ENCODE measurements around the gene ZNF45.
A peak's percentile ranks its signal among the peaks of the same experiment; 100 is the strongest.
"Not testable (repeated sequence)": the region's sequence is repeated elsewhere in the genome, so short reads cannot be mapped to it uniquely, and the experiment has no call there.

Gene ZNF45

DNA sequence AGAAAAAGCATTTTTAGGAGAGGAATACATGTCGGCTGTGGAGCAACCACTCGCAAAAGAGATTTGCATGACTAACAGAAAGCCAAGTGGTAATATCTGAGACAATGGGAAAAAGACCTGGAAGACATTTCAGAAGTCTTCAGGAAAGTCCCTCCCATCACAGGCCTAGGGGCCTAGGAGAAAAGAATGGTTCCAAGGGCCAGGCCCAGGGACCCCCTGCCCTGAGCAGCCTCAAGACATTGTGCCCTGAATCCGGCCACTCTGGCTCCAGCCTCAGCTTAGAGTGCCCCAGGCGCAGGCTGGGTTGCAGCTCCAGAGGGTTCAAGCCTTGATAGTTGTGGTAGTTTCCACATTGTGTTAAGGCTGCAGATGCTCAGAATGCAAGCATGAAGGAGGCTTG is 25.3 kb upstream of the ZNF45 start:
- no peaks in the 10 kb centered on the region for H3K27me3 ChIP-seq (replicated peaks in 2 of 5; ENCODE audit: control insufficient read depth in 4 of 5, insufficient read depth in 5 of 5, low read length in 4 of 5)
- no peak overlapping the region for H3K27ac ChIP-seq (ENCODE audit: insufficient read depth in 1 of 2, low read depth in 1 of 2, low read length in 2 of 2, poor library complexity in 1 of 2, severe bottlenecking in 2 of 2)
- no peak overlapping the region for H3K4me3 ChIP-seq (ENCODE audit: control insufficient read depth in 1 of 7, extremely low read depth in 1 of 7, insufficient read depth in 4 of 7, low read depth in 2 of 7, low read length in 6 of 7)
- H3K36me3 ChIP-seq (ENCODE audit: control insufficient read depth in 4 of 4, insufficient read depth in 4 of 4, low read length in 3 of 4) = peaks cover 10 to 50% (median 17%) of the 10 kb centered on the region in 4 experiments
- DNase-seq = no peak
- CTCF ChIA-PET = no interaction called here
- peaks cover 14 to 93% (median 42%) of the 10 kb centered on the region in 5 experiments for H3K9me3 ChIP-seq (ENCODE audit: control extremely low read depth in 1 of 5, control insufficient read depth in 4 of 5, insufficient read depth in 2 of 5, low read depth in 1 of 5, low read length in 4 of 5)
- WGBS (ENCODE audit: insufficient coverage) = 75% methylated on average over 4 of the region's 4 CpGs
- no peaks in the 10 kb centered on the region for H3K4me1 ChIP-seq (ENCODE audit: control extremely low read depth in 1 of 4, control insufficient read depth in 4 of 4, insufficient read depth in 4 of 4, low read length in 3 of 4)
- POLR2A ChIA-PET = no interaction called here

DNA sequence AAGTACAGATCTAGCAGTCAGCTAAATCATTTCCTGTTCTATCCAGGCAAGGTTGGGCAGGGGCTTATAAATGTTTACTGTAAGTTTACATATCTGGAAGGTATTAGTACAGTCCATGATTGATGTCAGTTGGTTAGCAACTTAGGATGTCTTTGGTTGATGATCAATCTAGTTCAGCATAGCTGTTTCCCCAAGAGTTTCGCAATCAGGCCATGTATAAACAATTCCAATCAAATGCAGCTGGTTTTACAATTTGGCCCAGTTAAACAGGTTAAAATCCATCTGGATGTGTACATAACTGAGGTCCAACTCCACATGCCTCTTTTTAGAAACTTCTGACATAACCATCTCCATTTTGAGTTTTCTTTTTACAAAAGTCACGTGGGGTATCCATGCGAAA is 22.8 kb upstream of the ZNF45 start:
- ChIA-PET POLR2A (no interaction called here), CTCF (no interaction called here)
- H3K4me3 ChIP-seq (ENCODE audit: control insufficient read depth in 1 of 7, extremely low read depth in 1 of 7, insufficient read depth in 4 of 7, low read depth in 2 of 7, low read length in 6 of 7) = no peak overlapping the region
- 100% methylated on average over 3 of the region's 3 CpGs for WGBS (ENCODE audit: insufficient coverage)
- peaks cover 2 to 43% (median 7%) of the 10 kb centered on the region in 4 experiments for H3K36me3 ChIP-seq (ENCODE audit: control insufficient read depth in 4 of 4, insufficient read depth in 4 of 4, low read length in 3 of 4)
- H3K9me3 ChIP-seq (ENCODE audit: control extremely low read depth in 1 of 5, control insufficient read depth in 4 of 5, insufficient read depth in 2 of 5, low read depth in 1 of 5, low read length in 4 of 5) = peaks cover 9 to 90% (median 42%) of the 10 kb centered on the region in 5 experiments
- DNase-seq = no peak
- no peaks in the 10 kb centered on the region for H3K4me1 ChIP-seq (ENCODE audit: control extremely low read depth in 1 of 4, control insufficient read depth in 4 of 4, insufficient read depth in 4 of 4, low read length in 3 of 4)
- no peaks in the 10 kb centered on the region for H3K27me3 ChIP-seq (replicated peaks in 2 of 5; ENCODE audit: control insufficient read depth in 4 of 5, insufficient read depth in 5 of 5, low read length in 4 of 5)
- H3K27ac ChIP-seq (ENCODE audit: insufficient read depth in 1 of 2, low read depth in 1 of 2, low read length in 2 of 2, poor library complexity in 1 of 2, severe bottlenecking in 2 of 2) = no peak overlapping the region

DNA sequence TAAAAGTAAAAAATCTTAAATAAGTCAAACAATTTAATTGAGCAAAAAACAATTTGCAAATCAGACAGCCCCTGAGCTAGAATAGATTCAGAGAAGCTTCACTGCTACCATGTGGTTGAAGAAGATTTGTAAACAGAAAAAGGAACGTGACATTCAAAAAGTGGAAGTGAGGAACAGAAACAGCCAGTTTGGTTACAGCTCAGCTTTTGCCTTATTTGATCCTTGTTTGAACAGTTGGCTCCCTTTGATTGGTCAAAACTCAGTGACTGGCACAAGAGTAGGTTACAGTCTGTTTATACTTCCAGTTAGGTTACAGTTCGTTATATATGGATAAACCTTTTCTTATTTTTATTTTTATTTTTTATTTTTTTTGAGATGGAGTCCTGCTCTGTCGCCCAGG is 21.7 kb upstream of the ZNF45 start:
- 100% methylated on average over 1 of the region's 3 CpGs for WGBS (ENCODE audit: insufficient coverage)
- CTCF ChIA-PET = no interaction called here
- Histone ChIP-seq H3K36me3 (ENCODE audit: control insufficient read depth in 4 of 4, insufficient read depth in 4 of 4, low read length in 3 of 4) (peaks cover 2 to 37% (median 8%) of the 10 kb centered on the region in 4 experiments), H3K9me3 (ENCODE audit: control extremely low read depth in 1 of 5, control insufficient read depth in 4 of 5, insufficient read depth in 2 of 5, low read depth in 1 of 5, low read length in 4 of 5) (peaks cover 5 to 82% (median 39%) of the 10 kb centered on the region in 5 experiments), H3K27ac (ENCODE audit: insufficient read depth in 1 of 2, low read depth in 1 of 2, low read length in 2 of 2, poor library complexity in 1 of 2, severe bottlenecking in 2 of 2) (no peak overlapping the region), H3K27me3 (replicated peaks in 2 of 5; ENCODE audit: control insufficient read depth in 4 of 5, insufficient read depth in 5 of 5, low read length in 4 of 5) (no peaks in the 10 kb centered on the region), H3K4me3 (ENCODE audit: control insufficient read depth in 1 of 7, extremely low read depth in 1 of 7, insufficient read depth in 4 of 7, low read depth in 2 of 7, low read length in 6 of 7) (no peak overlapping the region), H3K4me1 (ENCODE audit: control extremely low read depth in 1 of 4, control insufficient read depth in 4 of 4, insufficient read depth in 4 of 4, low read length in 3 of 4) (peaks cover 0 to 2% (median 0%) of the 10 kb centered on the region in 4 experiments)
- no peak for DNase-seq
- POLR2A ChIA-PET = no interaction called here

DNA sequence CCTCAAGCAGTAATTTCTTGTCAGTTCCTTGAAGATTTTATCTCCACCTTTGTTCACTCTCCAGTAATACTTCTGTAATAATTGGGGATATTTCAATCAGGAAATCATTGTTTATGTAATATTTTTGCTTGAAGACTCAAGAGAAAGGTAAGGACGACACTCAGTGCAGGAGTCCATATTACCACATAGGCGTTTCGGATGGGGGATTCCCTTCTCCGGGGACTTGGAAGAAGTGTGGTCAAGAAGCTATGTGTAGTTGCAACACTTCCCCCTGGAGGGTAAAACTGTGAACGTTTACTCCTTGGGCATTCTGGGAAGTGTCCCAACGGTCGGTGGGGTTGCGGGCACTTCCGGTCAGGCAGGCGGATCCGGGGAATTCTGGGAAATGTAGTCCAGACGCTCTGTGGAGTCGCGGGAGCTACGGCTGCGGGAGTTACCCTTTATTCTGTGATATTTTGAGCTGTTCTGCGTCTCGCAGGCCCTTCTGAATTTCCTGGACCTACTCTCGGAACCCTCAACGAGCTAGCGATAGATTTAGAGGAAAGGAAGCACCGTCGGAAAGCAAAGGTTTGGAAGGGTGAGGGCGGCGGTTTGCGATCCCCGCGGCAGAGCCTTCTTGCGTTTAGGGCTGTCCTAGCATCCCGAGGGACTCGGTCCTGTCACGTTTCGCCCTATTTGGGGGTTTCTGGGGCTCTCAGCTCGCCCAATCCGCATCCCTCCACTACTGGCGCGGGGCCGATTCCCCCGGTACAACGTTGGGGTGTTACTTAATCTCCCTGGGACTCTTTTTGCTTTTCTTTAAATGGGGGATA is 16.0 kb upstream of the ZNF45 start, which contains the start of gene ZNF221:
TSS of gene ZNF221 (plus strand) at position 395 of the 812 bp plus-strand sequence. CDS start 11,499 bp downstream, outside the sequence.
- CTCF ChIA-PET = interaction anchor here (0.9 to 1.1 kb wide), 2 partner anchors 16 to 49 kb away, joined by 4 to 5 read pairs; partner anchors contain the start of gene ZNF45
- Histone ChIP-seq H3K4me3 (ENCODE audit: control insufficient read depth in 1 of 7, extremely low read depth in 1 of 7, insufficient read depth in 4 of 7, low read depth in 2 of 7, low read length in 6 of 7) (peak within 1 kb of the TSS; percentile 87 to 96 (median 92)), H3K27ac (ENCODE audit: insufficient read depth in 1 of 2, low read depth in 1 of 2, low read length in 2 of 2, poor library complexity in 1 of 2, severe bottlenecking in 2 of 2) (peak within 1 kb of the TSS; percentile 80 to 81), H3K36me3 (ENCODE audit: control insufficient read depth in 4 of 4, insufficient read depth in 4 of 4, low read length in 3 of 4) (peaks cover 0 to 16% (median 6%) of the 10 kb centered on the region in 4 experiments), H3K9me3 (ENCODE audit: control extremely low read depth in 1 of 5, control insufficient read depth in 4 of 5, insufficient read depth in 2 of 5, low read depth in 1 of 5, low read length in 4 of 5) (peaks cover 9 to 60% (median 27%) of the 10 kb centered on the region in 5 experiments), H3K4me1 (ENCODE audit: control extremely low read depth in 1 of 4, control insufficient read depth in 4 of 4, insufficient read depth in 4 of 4, low read length in 3 of 4) (peaks cover 0 to 6% (median 0%) of the 10 kb centered on the region in 4 experiments), H3K27me3 (replicated peaks in 2 of 5; ENCODE audit: control insufficient read depth in 4 of 5, insufficient read depth in 5 of 5, low read length in 4 of 5) (peaks cover 0 to 3% (median 0%) of the 10 kb centered on the region in 5 experiments)
- DNase-seq = peak; percentile 94 to 96 (median 96)
- WGBS (ENCODE audit: insufficient coverage) = under 1% methylated on average over 31 of the region's 40 CpGs
- POLR2A ChIA-PET = no interaction called here

DNA sequence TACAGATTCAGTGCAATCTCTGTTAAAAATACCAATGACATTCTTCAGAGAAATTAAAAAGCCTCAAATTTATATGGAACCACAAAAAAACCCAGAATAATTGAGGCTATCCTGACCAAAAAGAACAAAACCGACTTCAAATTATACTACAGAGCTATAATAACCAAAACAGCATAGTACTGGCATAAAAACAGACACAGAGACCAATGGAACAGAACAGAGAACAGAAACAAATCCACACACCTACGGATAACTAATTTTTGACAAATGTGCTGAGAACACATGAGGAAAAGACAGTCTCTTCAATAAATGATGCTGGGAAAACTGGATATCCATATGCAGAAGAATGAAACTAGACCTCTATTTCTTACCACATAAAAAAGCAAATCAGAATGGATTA is 14.7 kb upstream of the ZNF45 start:
- POLR2A ChIA-PET; H3K27ac ChIP-seq (ENCODE audit: insufficient read depth in 1 of 2, low read depth in 1 of 2, low read length in 2 of 2, poor library complexity in 1 of 2, severe bottlenecking in 2 of 2); H3K4me3 ChIP-seq (ENCODE audit: control insufficient read depth in 1 of 7, extremely low read depth in 1 of 7, insufficient read depth in 4 of 7, low read depth in 2 of 7, low read length in 6 of 7); DNase-seq; H3K27me3 ChIP-seq (replicated peaks in 2 of 5; ENCODE audit: control insufficient read depth in 4 of 5, insufficient read depth in 5 of 5, low read length in 4 of 5); H3K36me3 ChIP-seq (ENCODE audit: control insufficient read depth in 4 of 4, insufficient read depth in 4 of 4, low read length in 3 of 4); H3K4me1 ChIP-seq (ENCODE audit: control extremely low read depth in 1 of 4, control insufficient read depth in 4 of 4, insufficient read depth in 4 of 4, low read length in 3 of 4): not testable (repeated sequence)
- CTCF ChIA-PET = interaction anchor here (0.9 kb wide), 1 partner anchor 48 kb away, joined by 4 read pairs; no protein-coding TSS in a partner anchor
- no CpG with 5 or more reads among the region's 2 CpGs for WGBS (ENCODE audit: insufficient coverage)
- H3K9me3 ChIP-seq (ENCODE audit: control extremely low read depth in 1 of 5, control insufficient read depth in 4 of 5, insufficient read depth in 2 of 5, low read depth in 1 of 5, low read length in 4 of 5) = peaks cover 11 to 57% (median 18%) of the 10 kb centered on the region in 5 experiments

DNA sequence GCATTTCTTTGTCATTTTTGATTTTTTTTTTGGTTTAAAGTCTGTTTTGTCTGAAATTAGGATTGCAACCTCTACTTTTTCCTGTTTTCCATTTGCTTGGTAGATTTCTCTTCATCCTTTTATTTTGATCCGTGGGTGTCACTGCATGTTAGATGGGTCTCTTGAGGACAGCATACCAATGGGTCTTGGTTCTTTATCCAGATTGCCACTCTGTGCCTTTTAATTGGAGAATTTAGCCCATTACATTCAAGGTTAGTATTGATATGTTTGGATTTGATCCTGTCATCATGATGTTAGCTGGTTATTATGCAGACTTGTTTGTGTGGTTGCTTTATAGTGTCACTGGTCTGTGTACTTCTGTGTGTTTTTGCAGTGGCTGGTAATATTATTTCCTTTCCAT is 12.3 kb upstream of the ZNF45 start:
- H3K27me3 ChIP-seq (replicated peaks in 2 of 5; ENCODE audit: control insufficient read depth in 4 of 5, insufficient read depth in 5 of 5, low read length in 4 of 5); H3K4me1 ChIP-seq (ENCODE audit: control extremely low read depth in 1 of 4, control insufficient read depth in 4 of 4, insufficient read depth in 4 of 4, low read length in 3 of 4); H3K27ac ChIP-seq (ENCODE audit: insufficient read depth in 1 of 2, low read depth in 1 of 2, low read length in 2 of 2, poor library complexity in 1 of 2, severe bottlenecking in 2 of 2); CTCF ChIA-PET; H3K4me3 ChIP-seq (ENCODE audit: control insufficient read depth in 1 of 7, extremely low read depth in 1 of 7, insufficient read depth in 4 of 7, low read depth in 2 of 7, low read length in 6 of 7); H3K36me3 ChIP-seq (ENCODE audit: control insufficient read depth in 4 of 4, insufficient read depth in 4 of 4, low read length in 3 of 4); POLR2A ChIA-PET: not testable (repeated sequence)
- peak in 2 of 3 donors; percentile 14 to 36 for DNase-seq
- peaks cover 2 to 41% (median 11%) of the 10 kb centered on the region in 5 experiments for H3K9me3 ChIP-seq (ENCODE audit: control extremely low read depth in 1 of 5, control insufficient read depth in 4 of 5, insufficient read depth in 2 of 5, low read depth in 1 of 5, low read length in 4 of 5)
- WGBS (ENCODE audit: insufficient coverage) = 0% methylated on average over 1 of the region's 1 CpG

DNA sequence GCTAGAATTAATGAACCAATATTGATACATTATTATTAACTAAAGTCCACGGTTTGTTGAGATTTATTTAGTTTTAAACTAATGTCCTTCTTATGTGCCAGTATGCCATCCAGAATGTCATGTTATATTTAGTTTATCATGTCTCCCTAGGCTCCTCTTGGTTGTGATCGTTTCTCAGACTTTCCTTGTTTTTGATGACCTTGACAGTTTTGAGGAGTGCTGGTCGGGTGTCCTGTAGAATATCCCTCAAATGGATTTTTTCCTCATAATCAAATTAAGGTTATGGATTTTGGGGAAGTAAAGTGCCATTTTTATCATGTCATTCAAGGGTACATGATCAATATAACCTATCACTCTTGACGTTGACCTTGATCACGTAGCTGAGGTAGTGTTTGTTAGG is 6.1 kb upstream of the ZNF45 start:
- DNase-seq = no peak
- Histone ChIP-seq H3K27me3 (replicated peaks in 2 of 5; ENCODE audit: control insufficient read depth in 4 of 5, insufficient read depth in 5 of 5, low read length in 4 of 5) (no peaks in the 10 kb centered on the region), H3K4me1 (ENCODE audit: control extremely low read depth in 1 of 4, control insufficient read depth in 4 of 4, insufficient read depth in 4 of 4, low read length in 3 of 4) (no peaks in the 10 kb centered on the region), H3K27ac (ENCODE audit: insufficient read depth in 1 of 2, low read depth in 1 of 2, low read length in 2 of 2, poor library complexity in 1 of 2, severe bottlenecking in 2 of 2) (no peak overlapping the region), H3K9me3 (ENCODE audit: control extremely low read depth in 1 of 5, control insufficient read depth in 4 of 5, insufficient read depth in 2 of 5, low read depth in 1 of 5, low read length in 4 of 5) (peaks cover 0 to 14% (median 10%) of the 10 kb centered on the region in 5 experiments), H3K36me3 (ENCODE audit: control insufficient read depth in 4 of 4, insufficient read depth in 4 of 4, low read length in 3 of 4) (no peaks in the 10 kb centered on the region), H3K4me3 (ENCODE audit: control insufficient read depth in 1 of 7, extremely low read depth in 1 of 7, insufficient read depth in 4 of 7, low read depth in 2 of 7, low read length in 6 of 7) (no peak overlapping the region)
- WGBS (ENCODE audit: insufficient coverage) = no CpG with 5 or more reads among the region's 5 CpGs
- ChIA-PET POLR2A (no interaction called here), CTCF (interaction anchor here (1.3 kb wide), 1 partner anchor 10 kb away, joined by 6 read pairs; no protein-coding TSS in a partner anchor)
